GM12878 (cell line): ENCODE data around the gene CDC42BPB. TPM values are rescaled to one million over a fixed set of nuclear protein-coding genes. Genes with fewer than 3 reads are reported as not detected.

Source experiments
- ATAC-seq: fragments of 200-7000 bp; cut with Tn5 transposase; 3 replicates; pipeline ENCODE4 v1.9.1; 2020; ENCODE audit warnings: mild to moderate bottlenecking, moderate library complexity
- BruUV-seq: library from RNA; stranded (reverse); fragments of 400-500 nt; replicated peaks from 2 replicates; lab custom pipeline; 2021; lab: Mats Ljungman, UMichigan
- CTCF ChIA-PET: fragments of 300-600 bp; sonication (Branson Sonifier 250); formaldehyde crosslinking; extraction: SDS; loops from one replicate; lab custom pipeline; 2021; ENCODE audit warnings: inconsistent platforms; lab: Yijun Ruan, JAX
- POLR2A ChIA-PET: fragments of 350-600 bp; formaldehyde crosslinking; extraction: SDS; loops from one replicate; lab custom pipeline; 2021; ENCODE audit warnings: inconsistent platforms; lab: Charles Lee
- RAD21 ChIA-PET: fragments of 300-600 bp; sonication (Branson Sonifier 250); formaldehyde crosslinking; loops from one replicate; lab custom pipeline; 2023; ENCODE audit warnings: antibody characterized with exemption; ENCODE audit not compliant: unreplicated experiment; lab: Charles Lee
- SMC1A ChIA-PET: fragments of 300-600 bp; sonication (Branson Sonifier 250); formaldehyde crosslinking; loops from one replicate; lab custom pipeline; 2023; ENCODE audit not compliant: unreplicated experiment, uncharacterized antibody; lab: Charles Lee
- DNase-seq: peaks from one replicate; pipeline ENCODE4 v3.0.0-alpha.2; 2011; ENCODE audit warnings: low read depth, low spot score
- FAIRE-seq: peaks from 3 replicates; lab custom pipeline; 2011; peaks lifted over from hg19 to GRCh38; lab: Jason Lieb, UNC
- H2AFZ ChIP-seq: 2 replicates; pipeline ENCODE4 v1.6.0; 2011; ENCODE audit warnings: low read depth, low read length, control low read depth; ENCODE audit not compliant: control insufficient read depth
- H3K27ac ChIP-seq: 2 replicates; pipeline ENCODE4 v1.5.1; 2011; ENCODE audit warnings: control low read depth; ENCODE audit not compliant: control insufficient read depth, insufficient read depth
- H3K27me3 ChIP-seq, 2 experiments: replicated peaks in 1 of 2; 2 replicates each; pipeline versions ENCODE4 v1.6.0 to v1.6.1; 2011; ENCODE audit warnings: low read length in 1 of 2; ENCODE audit not compliant: control insufficient read depth in 2 of 2, insufficient read depth in 2 of 2
- H3K36me3 ChIP-seq, 2 experiments: 2 replicates each; pipeline ENCODE4 v1.5.1; 2011; ENCODE audit warnings: low read length in 1 of 2; ENCODE audit not compliant: control insufficient read depth in 2 of 2, insufficient read depth in 2 of 2
- H3K4me1 ChIP-seq: 2 replicates; pipeline ENCODE4 v1.6.1; 2011; ENCODE audit warnings: mild to moderate bottlenecking, low read length, moderate library complexity, mixed read lengths; ENCODE audit not compliant: control insufficient read depth, insufficient read depth
- H3K4me2 ChIP-seq: 2 replicates; pipeline ENCODE4 v1.6.0; 2011; ENCODE audit warnings: control low read depth; ENCODE audit not compliant: control insufficient read depth, insufficient read depth
- H3K4me3 ChIP-seq: fragments of 200-600 bp; sonication (generic); 2 replicates; pipeline ENCODE4 v1.5.1; 2016
- H3K79me2 ChIP-seq: 2 replicates; pipeline ENCODE4 v1.6.0; 2011; ENCODE audit warnings: low read length; ENCODE audit not compliant: control insufficient read depth, insufficient read depth
- H3K9ac ChIP-seq: 2 replicates; pipeline ENCODE4 v1.8.0; 2011; ENCODE audit warnings: low read length, control low read depth, mixed read lengths; ENCODE audit not compliant: control insufficient read depth, insufficient read depth
- H3K9me3 ChIP-seq: replicated peaks from 3 replicates; pipeline ENCODE4 v1.5.1; 2011; ENCODE audit warnings: mild to moderate bottlenecking, low read length; ENCODE audit not compliant: control insufficient read depth, insufficient read depth
- H4K20me1 ChIP-seq: 2 replicates; pipeline ENCODE4 v1.6.0; 2011; ENCODE audit not compliant: control insufficient read depth, insufficient read depth
- ASH2L ChIP-seq: fragments of 300-600, 200-600 bp; sonication (generic); IDR thresholded peaks from 2 replicates; pipeline ENCODE4 v1.6.1; 2017; ENCODE audit warnings: low read depth, mild to moderate bottlenecking, borderline replicate concordance
- ATF7 ChIP-seq: fragments of 450-650 bp; IDR thresholded peaks from 2 replicates; pipeline ENCODE4 v1.6.1; 2016; ENCODE audit warnings: low read depth, mild to moderate bottlenecking
- EGR1 ChIP-seq, 2 experiments: IDR thresholded peaks; 1 replicate in 1 of 2; 2 replicates in 1 of 2; pipeline ENCODE4 v1.6.1; 2011 to 2012; ENCODE audit warnings: low read depth in 2 of 2, low read length in 2 of 2, borderline replicate concordance in 1 of 2, mild to moderate bottlenecking in 1 of 2, moderate library complexity in 1 of 2
- FOS ChIP-seq: IDR thresholded peaks from 3 replicates; pipeline ENCODE4 v1.6.1; 2011; ENCODE audit warnings: borderline replicate concordance; ENCODE audit not compliant: insufficient read length; ENCODE audit errors: extremely low read depth
- MXI1 ChIP-seq: fragments of 150-350 bp; IDR thresholded peaks from 2 replicates; pipeline ENCODE4 v1.6.1; 2011; ENCODE audit warnings: low read depth, mild to moderate bottlenecking, inconsistent platforms, low read length, improper control_type of control experiment
- NFIC ChIP-seq: IDR thresholded peaks from 2 replicates; pipeline ENCODE4 v1.6.1; 2012; ENCODE audit warnings: low read depth, mild to moderate bottlenecking, inconsistent platforms, low read length, moderate library complexity
- POLR2A ChIP-seq: IDR thresholded peaks from 2 replicates; pipeline ENCODE4 v1.6.1; 2011; ENCODE audit warnings: low read depth, mild to moderate bottlenecking, low read length
- POLR2AphosphoS5 ChIP-seq: IDR thresholded peaks from 2 replicates; pipeline ENCODE4 v1.6.1; 2011; ENCODE audit warnings: mild to moderate bottlenecking, low read length, inconsistent platforms
- TCF7 ChIP-seq: IDR thresholded peaks from 2 replicates; pipeline ENCODE4 v1.6.1; 2014; ENCODE audit warnings: antibody characterized with exemption, borderline replicate concordance
- WRNIP1 ChIP-seq: IDR thresholded peaks from 2 replicates; pipeline ENCODE4 v1.6.1; 2011; ENCODE audit warnings: low read depth, low read length, improper control_type of control experiment, borderline replicate concordance
- ZNF274 ChIP-seq: IDR thresholded peaks from one replicate; pipeline ENCODE4 v1.8.0; 2011; ENCODE audit not compliant: insufficient read length, insufficient read depth
- WGBS: methylation state at CpG from one replicate; pipeline ENCODE4 v1.1.6; 2016; ENCODE audit warnings: low lambda C conversion rate; ENCODE audit not compliant: insufficient replicate concordance, insufficient coverage; ENCODE audit errors: missing lambda C conversion rate; 5-methylcytosine and 5-hydroxymethylcytosine counted together
- in situ Hi-C: fragments of 300-500 bp; cut with MboI; formaldehyde crosslinking; loops from 9 replicates; pipeline ENCODE4 v1.14.3; 2018; ENCODE audit warnings: mixed read lengths
- intact Hi-C: fragments of 100-400 bp; cut with micrococcal nuclease; formaldehyde crosslinking; loops from one replicate; pipeline ENCODE4 v1.14.2; 2022; ENCODE audit not compliant: unreplicated experiment
- polyA plus RNA-seq, 11 experiments: library from polyadenylated mRNA; depleted of rRNA in 4 of 11; unstranded in 6 of 11; stranded (reverse) in 5 of 11; fragments of >200 nt; fragmentation: Nextera tagmentation in 4 of 11; fragmentation: Illumina TruSeq in 1 of 11; extraction: Ambion mirVana in 4 of 11; extraction: Trizol in 1 of 11; gene quantifications; 1 replicate in 1 of 11; 2 replicates in 10 of 11; pipeline versions ENCODE4 v1.2.1 to v1.2.3, GENCODE V29; 2011 to 2016; ENCODE audit warnings: inconsistent platforms in 2 of 11, missing spikeins in 2 of 11, low read depth in 1 of 11
- total RNA-seq, 4 experiments: library from RNA; depleted of rRNA in 3 of 4; stranded (reverse); fragments of >200 nt in 3 of 4; fragmentation: Illumina TruSeq in 1 of 4; extraction: Trizol in 1 of 4; gene quantifications; 2 replicates each; pipeline versions ENCODE4 v1.2.1 to v1.2.3, GENCODE V29; 2013 to 2021
- TF ChIP-seq, protein P1 (sequence below): fragments of 450-650 bp; IDR thresholded peaks from 2 replicates; pipeline ENCODE4 v1.6.1; 2016; ENCODE audit warnings: mild to moderate bottlenecking

Gene CDC42BPB
- total and polyA plus RNA-seq, 10 of the 15 experiments (the other 5 are each of a cell fraction or from before 2014, with no cell fraction given): 0.42 to 22.1 (median 13.3) TPM

DNA sequence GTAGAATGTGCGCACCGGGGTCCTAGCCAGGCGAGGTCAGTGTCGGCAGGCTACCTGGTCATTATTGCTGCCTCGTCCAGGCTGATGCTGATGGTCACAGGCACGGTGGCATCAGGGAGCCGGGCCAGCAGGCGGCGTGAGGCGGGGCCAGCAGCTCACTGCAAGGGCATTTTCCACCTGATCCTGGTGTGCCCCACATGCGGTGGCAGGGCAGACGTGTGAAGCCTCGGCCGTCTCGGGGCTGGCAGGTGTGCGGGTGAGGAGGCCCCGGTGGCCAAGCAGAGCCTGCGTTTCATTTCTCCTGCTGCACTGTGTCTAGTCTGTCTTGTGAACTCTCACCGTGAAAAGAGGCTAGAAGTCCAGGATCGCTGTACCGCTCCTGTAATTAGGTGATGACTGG is 146.9 kb downstream of the CDC42BPB start:
- Histone ChIP-seq H3K79me2 (no peaks in the 10 kb centered on the region), H3K9ac (no peak overlapping the region), H3K27ac (no peak overlapping the region), H2AFZ (no peak overlapping the region), H3K9me3 (no peaks in the 10 kb centered on the region), H3K4me3 (no peak overlapping the region), H3K27me3 (no peaks in the 10 kb centered on the region), H3K4me1 (peaks cover 7% of the 10 kb centered on the region; the same call in 1 of the 2 replicates), H3K4me2 (no peak overlapping the region), H3K36me3 (peaks cover 13 to 16% of the 10 kb centered on the region in 2 experiments), H4K20me1 (no peaks in the 10 kb centered on the region)
- in situ Hi-C loops: loop anchor here (5.0 kb wide), 1 partner anchor 213 kb away; no protein-coding TSS in a partner anchor
- 97% methylated on average over 21 of the region's 21 CpGs for WGBS
- DNase-seq: no peak
- ChIA-PET RAD21 (interaction anchor here (0.6 kb wide), 1 partner anchor 48 kb away, joined by 3 read pairs; no protein-coding TSS in a partner anchor), POLR2A (no interaction called here), CTCF (interaction anchor here (1.9 kb wide), 1 partner anchor 216 kb away, joined by 6 read pairs; no protein-coding TSS in a partner anchor), SMC1A (no interaction called here)
- no peak for FAIRE-seq
- TF ChIP-seq POLR2AphosphoS5 (0 out of 2 replicates have a peak, but pooled peaks have one; percentile 46), POLR2A (peak; percentile 66), NFIC (no peak), ZNF274 (no peak)
- no peak for ATAC-seq
- BruUV-seq: no TSS peak
- intact Hi-C loops: loop anchor here (10.0 kb wide), 2 partner anchors 316 to 386 kb away; partner anchors contain the start of gene RCOR1

GRCh38 chr14:102909911-102910310 is 147.4 kb downstream of the CDC42BPB start:
- H3K79me2 ChIP-seq: no peaks in the 10 kb centered on the region
- TF ChIP-seq MXI1: no peak
- TF ChIP-seq FOS: no peak
- TF ChIP-seq, protein P1, sequence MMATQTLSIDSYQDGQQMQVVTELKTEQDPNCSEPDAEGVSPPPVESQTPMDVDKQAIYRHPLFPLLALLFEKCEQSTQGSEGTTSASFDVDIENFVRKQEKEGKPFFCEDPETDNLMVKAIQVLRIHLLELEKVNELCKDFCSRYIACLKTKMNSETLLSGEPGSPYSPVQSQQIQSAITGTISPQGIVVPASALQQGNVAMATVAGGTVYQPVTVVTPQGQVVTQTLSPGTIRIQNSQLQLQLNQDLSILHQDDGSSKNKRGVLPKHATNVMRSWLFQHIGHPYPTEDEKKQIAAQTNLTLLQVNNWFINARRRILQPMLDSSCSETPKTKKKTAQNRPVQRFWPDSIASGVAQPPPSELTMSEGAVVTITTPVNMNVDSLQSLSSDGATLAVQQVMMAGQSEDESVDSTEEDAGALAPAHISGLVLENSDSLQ: no peak
- TF ChIP-seq TCF7: no peak
- no peak for TF ChIP-seq EGR1 (IDR thresholded peaks at IDR 0.05; ENCODE audit: borderline replicate concordance in 1 of 2, low read depth in 2 of 2, low read length in 2 of 2)
- no peak for TF ChIP-seq ASH2L
- TF ChIP-seq WRNIP1: no peak
- no peak for TF ChIP-seq ATF7
- H3K9ac ChIP-seq: no peak overlapping the region
- ChIA-PET CTCF (interaction anchor here (1.9 kb wide), 1 partner anchor 215 kb away, joined by 6 read pairs; no protein-coding TSS in a partner anchor), SMC1A (no interaction called here), RAD21 (interaction anchor here (0.6 kb wide), 1 partner anchor 47 kb away, joined by 3 read pairs; no protein-coding TSS in a partner anchor), POLR2A (no interaction called here)
- no peaks in the 10 kb centered on the region for H3K27me3 ChIP-seq
- FAIRE-seq (no peak), DNase-seq (no peak), ATAC-seq (no peak)
- no peak overlapping the region for H3K4me2 ChIP-seq
- no peak overlapping the region for H3K4me3 ChIP-seq
- intact Hi-C loops: loop anchor here (10.0 kb wide), 2 partner anchors 315 to 385 kb away; partner anchors contain the start of gene RCOR1
- H3K36me3 ChIP-seq: peaks cover 18 to 21% of the 10 kb centered on the region in 2 experiments
- no peak overlapping the region for H3K27ac ChIP-seq
- no peaks in the 10 kb centered on the region for H4K20me1 ChIP-seq
- BruUV-seq: no TSS peak
- in situ Hi-C loops: loop anchor here (5.0 kb wide), 1 partner anchor 213 kb away; no protein-coding TSS in a partner anchor
- H3K4me1 ChIP-seq: peaks cover 7% of the 10 kb centered on the region; the same call in 1 of the 2 replicates
- no peaks in the 10 kb centered on the region for H3K9me3 ChIP-seq
- no peak overlapping the region for H2AFZ ChIP-seq
- WGBS: 76% methylated on average over 10 of the region's 10 CpGs
